Suprapubic skin (tissue), 4 donors: Measurements from ENCODE around the gene GOLGA1.
"Not testable (repeated sequence)": the region's sequence is repeated elsewhere in the genome, so short reads cannot be mapped to it uniquely, and the experiment has no call there.

Source experiments
- EP300 ChIP-seq: sonication (generic); formaldehyde crosslinking; IDR thresholded peaks from one replicate; pipeline ENCODE4 v1.6.1; 2017; ENCODE audit warnings: antibody characterized with exemption
- POLR2A ChIP-seq, 2 donors: fragments of 450-650 bp; IDR thresholded peaks; one replicate each; pipeline ENCODE4 v1.6.1; 2017; ENCODE audit warnings: antibody characterized with exemption in 2 of 2, mild to moderate bottlenecking in 2 of 2, moderate library complexity in 2 of 2
- POLR2AphosphoS5 ChIP-seq, 3 donors: sonication (generic); formaldehyde crosslinking; IDR thresholded peaks; one replicate each; pipeline ENCODE4 v1.6.1; 2017; ENCODE audit warnings: antibody characterized with exemption in 3 of 3
- TF ChIP-seq, protein P1 (sequence below), 2 donors: fragments of 200-600 bp in 1 of 2; fragments of 450-650 bp in 1 of 2; sonication (generic) in 1 of 2; IDR thresholded peaks; one replicate each; pipeline ENCODE4 v1.5.1; 2016 to 2019; ENCODE audit warnings: antibody characterized with exemption in 2 of 2, mild to moderate bottlenecking in 1 of 2, moderate library complexity in 1 of 2

DNA sequence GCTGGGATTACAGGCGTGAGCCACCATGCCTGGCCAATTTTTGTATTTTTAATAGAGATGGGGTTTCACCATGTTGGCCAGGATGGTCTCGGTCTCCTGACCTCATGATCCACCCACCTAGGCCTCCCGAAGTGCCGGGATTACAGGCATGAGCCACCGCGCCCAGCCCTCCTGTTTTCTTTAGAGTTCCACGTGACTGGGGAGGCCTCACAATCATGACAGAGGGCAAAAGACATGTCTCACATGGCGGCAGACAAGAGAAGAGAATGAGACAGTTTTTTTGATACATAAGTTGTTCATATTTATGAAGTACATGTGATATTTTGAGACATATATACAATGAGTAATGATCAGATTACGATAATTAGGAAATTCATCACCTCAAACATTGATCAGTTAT lies 94.4 kb downstream of the GOLGA1 start:
- TF ChIP-seq, protein P1, sequence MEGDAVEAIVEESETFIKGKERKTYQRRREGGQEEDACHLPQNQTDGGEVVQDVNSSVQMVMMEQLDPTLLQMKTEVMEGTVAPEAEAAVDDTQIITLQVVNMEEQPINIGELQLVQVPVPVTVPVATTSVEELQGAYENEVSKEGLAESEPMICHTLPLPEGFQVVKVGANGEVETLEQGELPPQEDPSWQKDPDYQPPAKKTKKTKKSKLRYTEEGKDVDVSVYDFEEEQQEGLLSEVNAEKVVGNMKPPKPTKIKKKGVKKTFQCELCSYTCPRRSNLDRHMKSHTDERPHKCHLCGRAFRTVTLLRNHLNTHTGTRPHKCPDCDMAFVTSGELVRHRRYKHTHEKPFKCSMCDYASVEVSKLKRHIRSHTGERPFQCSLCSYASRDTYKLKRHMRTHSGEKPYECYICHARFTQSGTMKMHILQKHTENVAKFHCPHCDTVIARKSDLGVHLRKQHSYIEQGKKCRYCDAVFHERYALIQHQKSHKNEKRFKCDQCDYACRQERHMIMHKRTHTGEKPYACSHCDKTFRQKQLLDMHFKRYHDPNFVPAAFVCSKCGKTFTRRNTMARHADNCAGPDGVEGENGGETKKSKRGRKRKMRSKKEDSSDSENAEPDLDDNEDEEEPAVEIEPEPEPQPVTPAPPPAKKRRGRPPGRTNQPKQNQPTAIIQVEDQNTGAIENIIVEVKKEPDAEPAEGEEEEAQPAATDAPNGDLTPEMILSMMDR (IDR thresholded peaks at IDR 0.05), result not testable (repeated sequence)
- TF ChIP-seq POLR2AphosphoS5 (IDR thresholded peaks at IDR 0.05); POLR2A (IDR thresholded peaks at IDR 0.05); EP300: not testable (repeated sequence)
